GM21381 (cell line): ENCODE data around the gene CCDC8.
"Not testable (repeated sequence)": the region's sequence is repeated elsewhere in the genome, so short reads cannot be mapped to it uniquely, and the experiment has no call there.

ENCODE experiments used
- ATAC-seq: cut with Tn5 transposase; IDR thresholded peaks from one replicate; pipeline ENCODE4 v1.9.1; 2021; ENCODE audit warnings: mild to moderate bottlenecking, moderate library complexity; ENCODE audit not compliant: unreplicated experiment

CCDC8 gene

GRCh38 chr19:46383846-46384245 is 29.5 kb downstream of the CCDC8 start:
- no peak for ATAC-seq

- ATAC-seq: no peak
These were observed 30.1 kb downstream of the CCDC8 start for GRCh38 chr19:46383171-46383815.

GRCh38 chr19:46381756-46382345 is 31.5 kb downstream of the CCDC8 start:
- no peak for ATAC-seq

GRCh38 chr19:46381346-46381745 is 32.0 kb downstream of the CCDC8 start:
- no peak for ATAC-seq

GRCh38 chr19:46380690-46381089 is 32.7 kb downstream of the CCDC8 start:
- ATAC-seq: no peak

GRCh38 chr19:46378268-46378667 is 35.1 kb downstream of the CCDC8 start:
- no peak for ATAC-seq

GRCh38 chr19:46376241-46377153 is 36.9 kb downstream of the CCDC8 start:
- ATAC-seq: no peak

- ATAC-seq: not testable (repeated sequence)
These were observed 37.8 kb downstream of the CCDC8 start for GRCh38 chr19:46375476-46376067.

GRCh38 chr19:46374536-46375475 is 38.6 kb downstream of the CCDC8 start:
- no peak for ATAC-seq

GRCh38 chr19:46373491-46374359 is 39.6 kb downstream of the CCDC8 start:
- ATAC-seq: no peak

- ATAC-seq: no peak
These were observed 40.4 kb downstream of the CCDC8 start for GRCh38 chr19:46372901-46373490.

GRCh38 chr19:46371371-46371901 is 41.9 kb downstream of the CCDC8 start:
- ATAC-seq: no peak

- no peak for ATAC-seq
These were observed 43.5 kb downstream of the CCDC8 start for GRCh38 chr19:46369817-46370216.

- no peak for ATAC-seq
These were observed 45.2 kb downstream of the CCDC8 start for GRCh38 chr19:46368116-46368515.

GRCh38 chr19:46367426-46367825 is 45.9 kb downstream of the CCDC8 start:
- ATAC-seq: no peak

- no peak for ATAC-seq
These were observed 46.6 kb downstream of the CCDC8 start for GRCh38 chr19:46366620-46367292.

- ATAC-seq: no peak
These were observed 47.8 kb downstream of the CCDC8 start for GRCh38 chr19:46365561-46365960.

GRCh38 chr19:46364359-46364758 is 49.0 kb downstream of the CCDC8 start:
- no peak for ATAC-seq
